HG03060 (cell line): ENCODE data around the gene PRAMEF1.
"Not testable (repeated sequence)": the region's sequence is repeated elsewhere in the genome, so short reads cannot be mapped to it uniquely, and the experiment has no call there.

Experiments used
- ATAC-seq: cut with Tn5 transposase; IDR thresholded peaks from one replicate; pipeline ENCODE4 v1.9.1; 2021; ENCODE audit warnings: low read depth, moderate number of reproducible peaks; ENCODE audit not compliant: unreplicated experiment

PRAMEF1 gene

GRCh38 chr1:12791097-12791496, at the start of gene PRAMEF1:
PRAMEF1 (plus strand) TSS chr1:12791397; CDS start chr1:12793228, 1,831 bp downstream.
- ATAC-seq = not testable (repeated sequence)

GRCh38 chr1:12741946-12742345, 49.3 kb upstream of the PRAMEF1 start:
- ATAC-seq = no peak

GRCh38 chr1:12745126-12745991, 45.8 kb upstream of the PRAMEF1 start:
- ATAC-seq = no peak

GRCh38 chr1:12745992-12746323, 45.2 kb upstream of the PRAMEF1 start, which contains the start of gene CFAP107:
CFAP107 (plus strand) TSS chr1:12746200; CDS start chr1:12746431, 231 bp downstream.
- ATAC-seq = no peak

GRCh38 chr1:12748778-12749355, 42.3 kb upstream of the PRAMEF1 start:
- ATAC-seq = no peak

- no peak for ATAC-seq
These were observed 36.5 kb upstream of the PRAMEF1 start for GRCh38 chr1:12754738-12755137.

- no peak for ATAC-seq
These were observed 34.9 kb upstream of the PRAMEF1 start for GRCh38 chr1:12756273-12756672.

- no peak for ATAC-seq
These were observed 34.3 kb upstream of the PRAMEF1 start for GRCh38 chr1:12756768-12757413.

- ATAC-seq = no peak
These were observed 33.4 kb upstream of the PRAMEF1 start for GRCh38 chr1:12757836-12758235.

GRCh38 chr1:12760256-12760795, 30.9 kb upstream of the PRAMEF1 start:
- ATAC-seq = no peak

GRCh38 chr1:12761781-12762180, 29.4 kb upstream of the PRAMEF1 start:
- ATAC-seq = no peak

- no peak for ATAC-seq
These were observed 28.4 kb upstream of the PRAMEF1 start for GRCh38 chr1:12762766-12763165.

- ATAC-seq = no peak
These were observed 27.7 kb upstream of the PRAMEF1 start for GRCh38 chr1:12763479-12763878.

- ATAC-seq = no peak
These were observed 27.2 kb upstream of the PRAMEF1 start for GRCh38 chr1:12764016-12764415.

- ATAC-seq = no peak
These were observed 22.2 kb upstream of the PRAMEF1 start for GRCh38 chr1:12769031-12769430.

- ATAC-seq = no peak
These were observed 21.2 kb upstream of the PRAMEF1 start for GRCh38 chr1:12769976-12770505.

- no peak for ATAC-seq
These were observed 20.6 kb upstream of the PRAMEF1 start for GRCh38 chr1:12770620-12771019.

GRCh38 chr1:12771186-12771585, 20.0 kb upstream of the PRAMEF1 start:
- no peak for ATAC-seq

- ATAC-seq = no peak
These were observed 18.7 kb upstream of the PRAMEF1 start for GRCh38 chr1:12772520-12772919.

GRCh38 chr1:12773438-12773837, 17.8 kb upstream of the PRAMEF1 start, which contains the start of gene PRAMEF12:
PRAMEF12 (plus strand) TSS chr1:12773738; CDS start chr1:12774868, 1,130 bp downstream.
- no peak for ATAC-seq

- ATAC-seq = no peak
These were observed 16.3 kb upstream of the PRAMEF1 start for GRCh38 chr1:12774801-12775345.
